ENCODE measurements around the gene TRIP11. TPM values are rescaled to one million over a fixed set of nuclear protein-coding genes. Genes with fewer than 3 reads are reported as not detected.

TRIP11 gene
- polyA plus RNA-seq, 3 donors: 34.8 to 42.4 (median 38.5) TPM

DNA sequence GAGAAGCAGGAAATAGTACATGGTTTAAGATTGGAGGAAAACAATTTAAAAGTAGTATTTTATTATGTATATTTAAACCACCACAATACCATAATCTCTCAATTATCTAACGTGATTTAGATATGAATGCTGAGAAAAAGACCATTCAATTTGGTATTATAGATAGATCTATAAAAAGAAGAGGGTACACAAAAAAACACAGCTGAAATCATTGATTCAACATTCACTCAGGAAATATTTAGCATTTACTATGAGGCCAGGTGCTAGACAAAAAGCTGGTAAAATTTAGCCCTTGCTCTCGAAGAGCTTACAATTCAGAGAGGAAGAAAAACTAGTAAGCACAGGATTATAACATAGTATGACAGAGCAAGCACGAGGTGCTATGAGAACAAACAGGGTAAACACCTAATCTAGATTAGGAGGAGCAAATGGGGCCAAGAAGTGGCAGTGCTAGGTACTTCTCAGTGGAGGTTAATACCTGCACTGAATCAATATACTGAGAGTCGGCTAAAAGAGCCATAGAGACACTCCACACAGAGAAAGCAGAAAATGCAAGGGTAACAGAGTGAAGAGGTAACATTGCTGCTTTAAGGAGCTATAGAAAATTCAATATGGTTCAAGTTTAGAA lies 27.6 kb downstream of the TRIP11 start:
- DNase-seq: no peak

DNA sequence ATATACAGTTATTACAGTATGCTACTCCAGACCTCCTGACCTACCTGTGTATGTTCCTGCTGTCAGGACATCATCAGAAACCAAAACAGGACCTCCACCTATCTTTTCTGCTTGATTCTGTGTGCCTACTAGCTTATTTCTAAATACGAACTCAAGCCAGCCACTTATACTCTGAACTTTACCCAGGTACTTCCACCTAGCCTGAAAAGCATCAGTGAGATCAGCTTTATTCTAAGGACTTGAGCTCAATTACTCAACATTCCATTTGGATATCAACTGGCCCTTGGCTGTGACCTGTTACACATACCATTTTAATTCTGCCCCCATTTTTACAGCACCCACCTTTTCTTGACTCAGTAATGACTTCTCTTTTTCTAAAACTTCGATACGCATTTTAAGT lies 29.2 kb downstream of the TRIP11 start:
- no peak for DNase-seq

DNA sequence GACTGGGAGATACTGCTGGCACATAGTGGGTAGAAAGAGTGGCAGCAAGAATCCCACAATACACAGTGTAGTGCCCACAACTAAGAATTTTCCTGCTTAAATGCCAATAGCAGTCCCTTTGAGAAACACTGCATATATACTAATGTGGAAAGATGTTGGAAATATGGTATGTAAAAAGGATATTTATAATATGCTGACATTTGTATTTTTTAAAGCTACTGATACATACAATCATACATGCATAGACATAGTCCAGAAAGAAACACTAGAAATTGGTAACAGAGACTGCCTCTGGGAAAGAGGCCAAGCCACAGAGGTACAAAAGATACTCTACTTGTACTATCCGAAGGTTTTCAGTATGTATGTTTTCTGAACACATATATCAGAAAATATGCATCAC lies 30.3 kb downstream of the TRIP11 start:
- DNase-seq: no peak

DNA sequence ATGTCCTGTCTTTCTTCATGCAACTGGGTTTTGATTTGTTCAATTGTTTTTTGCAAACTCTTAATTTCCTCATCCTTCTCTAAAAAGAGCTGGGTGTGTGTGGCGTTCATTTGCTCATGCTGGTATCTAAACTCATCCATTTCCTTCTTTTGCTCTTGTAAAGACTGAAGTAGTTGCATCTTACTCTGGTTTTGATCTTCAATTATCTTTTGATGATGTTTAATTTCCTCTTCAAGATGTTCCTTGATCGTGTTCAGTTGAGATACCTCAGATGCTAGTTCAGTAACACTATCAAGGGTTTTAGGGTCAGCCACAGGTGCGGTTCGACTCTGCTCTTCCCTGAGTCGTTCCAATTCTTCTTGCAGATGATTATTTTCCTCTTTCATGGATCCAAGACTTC lies 34.8 kb downstream of the TRIP11 start:
- no peak for DNase-seq

DNA sequence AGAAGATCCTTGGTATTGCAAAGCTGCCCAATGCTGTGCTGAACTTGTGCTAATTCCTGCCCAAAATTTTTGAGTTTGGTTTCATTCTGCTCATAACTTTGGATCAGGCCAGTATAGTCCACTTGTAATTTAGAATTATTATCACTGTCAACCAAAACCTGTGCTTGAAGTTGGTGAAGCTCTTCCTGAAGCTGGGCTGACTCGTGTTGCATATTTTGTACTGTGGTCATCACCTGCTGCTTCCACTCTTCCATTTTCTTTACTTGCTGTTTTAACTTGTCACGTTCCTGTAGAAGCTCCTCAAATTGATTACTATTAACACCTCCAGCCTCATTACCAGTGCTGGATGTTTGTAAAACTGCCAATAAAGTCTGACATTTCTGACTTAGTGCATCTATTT lies 35.8 kb downstream of the TRIP11 start:
- DNase-seq: no peak

DNA sequence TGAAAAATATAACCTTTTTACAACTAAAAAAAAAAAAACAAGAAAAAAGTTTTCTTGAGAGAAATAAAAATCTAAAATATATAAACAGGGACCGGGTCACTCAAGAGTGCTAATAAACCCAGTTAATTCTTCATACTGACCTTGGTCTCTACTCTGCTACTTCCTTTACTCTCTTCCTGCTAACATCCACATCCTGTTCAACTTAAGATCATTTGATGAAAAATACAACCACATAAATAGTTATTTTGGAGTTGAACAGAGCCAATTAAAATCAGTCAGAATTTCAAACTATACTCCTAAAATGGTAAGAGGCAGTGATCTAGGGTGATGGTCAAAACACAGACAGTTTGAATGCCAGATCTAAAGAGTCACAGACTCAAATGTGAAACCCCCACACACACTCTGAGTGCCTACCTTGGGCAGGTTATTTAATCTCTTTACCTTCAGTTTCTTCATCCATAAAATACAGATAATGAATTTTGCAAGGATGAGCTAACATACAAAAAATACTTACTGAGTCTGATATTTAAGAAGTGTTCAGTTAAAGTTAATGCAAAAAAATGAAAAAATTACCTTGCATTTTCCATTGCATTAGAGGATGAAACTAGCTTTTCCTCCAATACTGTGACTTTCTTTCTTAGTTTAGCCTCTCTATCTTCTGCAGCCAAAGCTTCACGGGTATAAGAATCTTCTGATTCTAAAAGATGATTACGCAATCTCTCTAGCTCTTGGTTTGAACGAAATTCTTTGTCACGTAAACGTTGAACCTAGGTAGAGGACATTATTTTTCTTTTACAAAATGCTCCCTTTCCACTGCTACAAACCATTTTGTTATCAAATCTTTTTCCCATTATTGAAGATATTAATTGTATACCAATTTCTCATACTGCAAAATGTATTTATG lies 40.9 kb downstream of the TRIP11 start:
- DNase-seq: no peak

DNA sequence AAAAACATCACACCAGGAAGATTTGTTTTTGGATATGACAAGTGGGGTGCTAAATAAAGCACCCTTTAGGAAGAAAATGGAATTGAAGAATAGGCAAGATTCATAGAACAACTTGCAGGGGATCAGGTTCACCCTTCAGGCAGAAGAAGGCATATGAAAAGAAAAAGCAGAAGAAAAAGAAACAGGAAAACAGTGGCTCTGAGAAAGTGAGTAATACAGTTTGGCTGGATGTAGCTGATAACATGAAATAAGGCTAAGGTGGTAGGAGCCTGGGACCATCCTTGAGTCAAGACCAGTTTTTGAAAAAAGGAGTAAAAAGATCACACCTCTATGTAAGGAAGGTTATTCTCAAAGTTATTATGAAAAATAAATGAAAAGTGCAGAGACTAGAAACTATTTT lies 42.4 kb downstream of the TRIP11 start:
- DNase-seq: no peak

DNA sequence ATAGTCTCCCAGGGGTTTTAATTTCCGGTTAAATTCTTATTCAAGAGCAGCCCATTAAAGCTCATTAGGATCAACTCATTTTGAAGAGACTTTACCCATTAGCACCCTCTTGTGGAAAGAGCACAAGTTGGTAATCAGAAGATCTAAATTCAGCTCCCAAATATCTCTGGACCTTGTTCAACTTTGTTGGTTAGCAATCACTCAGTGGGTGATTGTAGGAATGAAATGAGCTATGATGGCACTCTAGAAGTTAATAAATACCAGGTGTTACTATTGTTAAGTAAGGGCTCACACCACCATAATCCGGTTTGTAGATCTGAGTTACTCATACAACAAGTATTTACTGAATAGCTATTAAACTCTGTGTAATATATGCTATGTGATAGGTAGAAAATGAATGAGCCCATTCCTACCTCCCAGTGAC lies 42.9 kb downstream of the TRIP11 start:
- DNase-seq: peak; percentile 60

DNA sequence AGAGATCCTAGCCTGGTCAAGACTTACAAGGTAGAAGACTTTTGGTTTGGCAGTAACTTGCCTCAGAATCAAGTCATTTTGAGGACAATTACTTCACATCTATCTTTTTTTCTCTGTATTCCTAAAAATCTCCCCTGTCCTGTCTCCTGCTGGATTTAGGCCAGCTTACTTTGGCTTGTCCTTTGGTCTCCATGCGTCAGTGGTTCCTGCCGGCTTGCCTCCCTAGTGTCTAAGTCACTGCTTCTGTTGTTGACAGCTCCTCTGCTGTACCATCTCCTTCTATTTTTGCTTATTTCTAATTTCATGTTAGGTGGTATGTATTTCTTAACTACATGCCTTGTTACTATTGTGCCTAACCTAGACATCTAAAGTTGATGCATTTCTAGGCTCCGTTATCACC lies 52.7 kb downstream of the TRIP11 start:
- DNase-seq: no peak

DNA sequence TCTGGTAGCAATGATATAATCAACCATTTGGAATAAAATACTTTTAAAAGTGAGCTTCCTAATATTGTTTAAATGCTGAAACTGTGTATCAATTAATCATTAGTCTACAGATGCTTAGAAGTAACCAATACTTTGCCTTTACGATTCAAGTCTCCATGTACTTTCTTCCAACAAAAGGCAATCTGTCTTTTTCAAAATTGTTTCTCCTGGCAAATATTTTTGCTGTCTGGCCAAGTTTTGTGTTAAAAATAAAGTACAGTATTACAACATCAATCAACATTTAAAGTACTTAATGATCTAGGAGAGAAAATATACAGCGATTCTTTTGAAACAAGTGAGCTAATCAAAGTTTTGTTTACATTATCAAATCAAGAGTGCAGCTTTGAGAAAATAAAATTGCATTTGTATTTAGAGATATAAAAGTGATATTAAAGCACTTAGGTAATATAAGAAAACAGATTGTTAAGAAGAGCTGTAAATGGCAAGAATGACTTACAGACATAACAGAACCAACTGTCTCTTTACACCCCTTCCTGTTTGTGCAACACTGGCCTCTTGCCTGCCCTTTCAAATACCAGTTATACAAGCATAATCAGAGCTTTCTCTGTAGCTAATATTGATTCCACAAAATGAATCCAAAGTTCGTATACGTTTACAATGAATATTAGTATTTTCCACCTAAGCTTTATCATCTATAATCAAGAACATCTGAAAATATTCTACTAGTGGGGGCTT lies 54.2 kb downstream of the TRIP11 start:
- no peak for DNase-seq

DNA sequence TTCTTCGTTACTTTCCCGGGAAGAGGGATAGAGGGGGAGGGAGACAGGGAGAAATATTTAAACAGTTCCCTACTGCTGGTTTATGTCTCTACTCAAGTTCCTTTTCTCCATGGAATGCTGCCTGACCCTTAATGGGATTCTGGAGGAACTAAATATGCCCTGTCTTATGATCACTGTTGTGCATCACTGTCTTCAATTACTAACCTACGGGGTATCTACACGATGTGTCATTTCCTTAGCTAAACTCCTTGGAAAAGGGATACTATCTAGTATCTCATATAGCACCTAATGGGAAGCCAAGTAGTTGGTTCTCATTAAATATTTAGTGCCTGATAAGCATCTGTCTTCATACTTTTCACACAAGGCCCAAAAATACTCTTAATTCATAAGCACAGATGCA lies 54.9 kb downstream of the TRIP11 start:
- no peak for DNase-seq

DNA sequence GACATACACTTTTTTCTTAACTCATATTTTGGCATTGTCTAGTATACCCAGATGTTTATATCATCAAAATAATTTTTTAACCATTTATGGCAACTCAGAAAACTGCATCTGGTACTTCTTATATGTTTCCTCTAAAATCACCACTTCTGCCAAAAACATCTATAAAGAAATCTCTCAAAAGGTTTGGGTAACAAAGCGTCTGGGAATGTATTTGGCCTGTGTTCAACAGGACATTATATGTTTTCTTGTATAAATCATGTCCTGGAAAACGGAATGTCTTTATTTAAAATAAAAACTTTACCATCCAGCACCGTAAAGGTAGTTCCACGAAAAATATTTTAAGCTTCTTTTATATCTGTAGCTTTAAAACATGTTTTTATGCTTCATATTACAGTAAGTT lies 56.3 kb downstream of the TRIP11 start:
- no peak for DNase-seq

DNA sequence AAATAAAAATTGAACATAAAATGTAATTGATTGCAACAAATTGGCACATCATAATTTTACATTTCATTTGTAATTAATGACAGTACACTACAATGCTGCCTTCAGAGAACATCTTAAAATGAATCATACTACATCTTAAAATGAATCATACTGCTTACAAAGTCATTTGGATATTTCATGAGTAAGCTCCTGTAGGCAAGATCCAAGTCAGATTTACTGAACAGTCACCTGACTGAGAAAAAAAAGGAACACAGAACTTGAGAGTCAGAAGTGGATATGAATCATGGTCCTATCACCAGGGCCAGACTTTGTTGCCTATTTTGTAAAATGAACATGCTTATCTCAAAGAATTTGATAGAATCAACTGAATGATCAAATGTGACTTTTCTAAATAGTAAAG lies 59.7 kb downstream of the TRIP11 start:
- DNase-seq: no peak

DNA sequence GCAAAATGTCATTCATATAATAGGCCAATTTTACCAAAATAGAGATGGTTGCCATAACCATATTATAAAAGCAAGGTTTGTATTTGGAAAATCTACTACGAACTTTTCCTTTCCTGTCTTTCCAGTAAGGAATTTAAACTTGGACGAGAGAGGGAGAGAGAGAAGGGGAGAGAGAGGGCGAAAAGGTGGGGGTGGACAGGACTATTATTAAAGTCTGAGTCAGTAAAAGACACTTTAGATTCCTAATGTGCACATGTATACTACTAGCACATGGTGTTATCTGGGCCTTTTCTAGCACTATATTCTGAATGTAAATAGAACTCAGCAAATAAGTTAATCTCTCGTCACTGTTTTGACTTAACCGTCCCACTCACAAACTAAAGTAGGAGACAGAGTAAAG lies 62.0 kb downstream of the TRIP11 start:
- DNase-seq: no peak

DNA sequence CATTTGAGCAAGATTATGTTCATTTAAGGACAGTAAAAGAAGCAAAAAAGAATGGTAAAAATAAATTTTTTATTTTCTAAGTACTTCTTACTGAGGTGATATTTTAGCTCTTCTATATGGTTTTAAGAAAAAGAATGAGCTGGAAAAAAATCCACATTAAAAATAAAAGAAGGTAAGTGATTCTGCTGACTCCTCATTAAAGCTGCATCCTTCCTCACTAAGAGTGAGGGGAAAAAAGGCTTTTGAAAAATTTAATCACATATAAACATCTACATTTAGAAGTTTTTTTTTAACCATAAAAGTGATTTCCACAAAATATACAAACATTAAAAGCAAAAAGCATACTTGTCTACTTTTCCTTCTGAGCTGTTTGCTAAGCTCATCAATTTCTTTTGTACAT lies 64.1 kb downstream of the TRIP11 start:
- DNase-seq: no peak

DNA sequence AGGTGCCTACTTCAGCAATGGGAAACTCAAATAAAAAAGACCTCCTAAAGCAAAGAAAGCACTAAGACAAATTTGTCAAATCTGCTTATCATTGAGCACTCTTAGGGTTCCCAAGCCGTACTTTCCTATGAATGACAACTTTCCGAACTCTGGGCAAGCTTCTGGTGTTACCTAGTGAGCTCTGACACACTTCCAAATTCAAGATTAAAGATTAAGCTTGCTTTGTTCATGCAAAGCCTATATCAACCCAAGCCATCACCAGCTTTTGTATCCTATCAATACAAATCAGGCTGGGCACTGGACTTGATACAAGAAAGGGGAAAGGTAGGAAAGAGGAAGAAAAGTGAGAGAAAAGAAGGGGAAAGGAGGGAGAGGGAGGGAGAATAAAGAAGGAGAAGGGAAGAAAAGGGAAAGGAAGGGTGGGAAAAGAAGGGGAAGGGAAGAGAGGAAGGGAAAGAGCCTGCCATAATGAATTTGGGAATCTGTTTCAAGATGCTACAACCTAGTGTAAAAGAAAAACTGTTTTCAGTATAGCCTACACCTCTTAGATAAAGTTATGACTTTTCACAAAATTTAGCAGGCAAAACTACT lies 68.6 kb downstream of the TRIP11 start:
- no peak for DNase-seq

DNA sequence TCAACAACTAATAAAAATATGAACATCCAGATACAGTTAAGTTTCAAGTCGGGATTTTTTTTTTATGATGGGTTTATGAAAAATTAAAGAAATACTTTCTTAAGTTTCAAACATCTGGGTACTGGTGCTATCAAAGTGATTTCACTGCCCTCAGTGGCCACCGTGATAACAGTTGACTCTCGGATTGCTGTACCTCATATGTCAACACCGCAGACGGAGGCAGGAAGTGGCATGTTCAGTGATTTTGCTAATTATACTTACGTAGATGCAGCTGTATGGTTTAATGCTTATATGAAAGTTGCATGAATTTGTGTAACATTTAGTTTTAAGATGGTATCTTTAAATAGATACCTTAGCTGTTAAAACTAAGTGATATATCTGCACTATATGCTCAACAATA lies 71.6 kb downstream of the TRIP11 start:
- DNase-seq: no peak

DNA sequence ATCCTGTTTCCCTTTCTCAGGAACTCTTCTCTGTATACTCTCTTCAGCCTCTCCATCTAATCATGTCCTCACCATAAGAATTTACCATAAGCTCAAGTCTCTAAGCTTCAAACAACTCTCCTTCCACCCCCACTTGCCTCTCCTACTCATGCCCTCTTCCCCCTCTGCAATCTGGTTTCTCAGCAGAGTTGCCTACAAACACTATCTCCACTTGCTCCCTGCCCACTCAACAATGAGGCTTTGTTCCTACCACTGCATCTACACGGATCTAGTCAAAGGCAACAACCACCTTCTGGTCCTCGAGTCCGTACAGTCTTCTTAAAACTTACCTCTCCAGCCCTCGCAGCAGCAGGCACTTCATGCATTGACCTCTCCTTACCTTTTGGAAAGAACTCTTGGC lies 75.1 kb downstream of the TRIP11 start:
- DNase-seq: no peak

DNA sequence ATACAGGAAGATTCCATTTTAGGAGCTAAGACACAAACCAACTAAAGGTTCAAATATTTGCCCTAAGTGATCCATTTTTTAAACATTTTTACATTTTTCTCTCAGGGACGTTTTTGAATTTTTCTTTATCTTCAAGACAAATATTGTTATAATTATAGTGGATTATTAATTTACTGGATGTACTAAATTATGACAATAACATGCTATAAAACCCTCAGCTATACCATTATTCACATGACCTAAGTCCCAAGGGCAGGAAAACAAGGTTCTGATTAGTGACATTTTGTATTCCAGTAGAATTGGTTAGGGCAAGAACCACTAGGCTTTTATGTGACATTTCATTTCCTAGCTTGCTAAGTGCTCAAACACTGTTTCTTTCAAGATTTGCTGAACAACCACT lies 75.8 kb downstream of the TRIP11 start:
- DNase-seq: peak; percentile 56

DNA sequence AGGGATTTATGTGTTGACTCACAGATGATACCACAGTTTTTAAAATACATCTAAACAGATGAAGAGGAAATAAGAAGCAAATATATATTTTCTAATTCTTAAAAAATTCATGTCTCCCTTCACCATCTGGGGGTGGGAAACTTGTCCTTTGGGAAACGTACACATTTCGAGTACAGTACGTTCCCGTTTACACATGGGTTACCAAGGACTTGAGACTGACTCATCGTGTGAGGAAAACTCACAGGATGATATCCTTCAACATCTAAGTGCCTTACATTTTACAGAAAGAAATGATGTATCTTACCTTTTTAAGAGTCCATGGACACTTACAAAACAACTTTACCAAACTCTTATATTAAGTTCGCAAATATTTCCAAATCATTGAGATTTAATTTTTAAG lies 76.4 kb downstream of the TRIP11 start:
- no peak for DNase-seq

DNA sequence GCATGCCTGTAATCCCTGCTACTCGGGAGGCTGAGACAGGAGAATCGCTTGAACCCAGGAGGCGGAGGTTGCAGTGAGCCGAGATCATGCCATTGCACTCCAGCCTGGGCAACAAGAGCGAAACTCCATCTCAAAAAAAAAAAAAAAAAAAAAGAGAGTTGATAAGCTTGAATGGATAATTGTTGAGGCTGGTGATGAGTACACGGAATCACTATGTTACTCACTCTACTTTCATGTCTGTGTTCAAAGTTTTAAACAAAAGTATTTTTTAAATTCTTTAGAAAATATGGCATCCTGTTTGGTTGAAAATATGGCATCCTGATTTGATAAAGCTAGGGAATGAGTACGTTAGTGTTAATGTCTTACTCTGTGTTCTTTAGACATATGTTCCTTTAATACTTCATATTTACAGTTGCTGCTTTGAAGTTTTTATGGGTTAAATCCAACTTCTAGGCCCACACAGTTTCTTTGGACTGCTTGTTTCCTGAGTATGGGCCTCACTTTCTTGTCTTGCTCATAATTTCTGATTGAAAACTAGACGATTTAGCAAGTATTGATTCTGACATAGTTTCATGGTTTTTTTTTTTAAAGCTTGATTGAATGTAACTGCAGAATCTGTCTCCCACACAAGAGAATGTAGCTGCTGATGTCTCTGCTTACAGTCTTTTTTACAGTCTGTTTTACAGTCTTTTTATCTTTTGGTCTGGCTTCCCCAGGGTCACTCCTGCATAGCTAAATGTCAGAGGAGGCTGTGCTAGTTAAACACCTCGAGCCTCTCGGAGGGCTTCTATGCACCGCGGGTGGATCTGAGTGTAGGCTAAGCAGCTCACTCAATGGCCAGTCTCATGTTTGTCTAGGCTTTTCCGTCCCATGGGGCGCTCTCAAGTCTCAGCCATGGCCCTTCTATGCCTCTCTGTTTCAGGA lies 78.3 kb downstream of the TRIP11 start:
- DNase-seq: no peak
